ENCODE measurements around the gene ATG16L1.

Gene ATG16L1

DNA sequence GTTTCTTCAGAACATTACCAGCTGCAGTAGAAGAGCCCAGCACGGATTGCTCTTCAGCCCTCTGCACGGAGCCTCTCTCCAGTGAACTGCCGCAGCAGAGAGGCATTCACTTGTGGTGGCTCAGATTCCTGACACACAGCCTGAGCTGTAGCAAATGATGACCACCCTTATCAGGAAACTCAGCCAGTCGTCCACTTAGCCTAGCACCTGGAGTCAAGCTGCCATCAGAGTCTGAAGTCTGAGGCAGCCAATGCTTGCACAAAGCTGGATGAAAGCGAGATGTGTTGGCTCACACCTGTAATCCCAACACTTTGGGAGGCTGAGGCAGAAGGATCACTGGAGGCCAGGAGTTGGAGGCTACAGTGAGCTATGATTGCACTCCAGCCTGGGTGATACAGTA, 44.4 kb downstream of the ATG16L1 start:
- DNase-seq (ENCODE audit: low spot score), result no peak

DNA sequence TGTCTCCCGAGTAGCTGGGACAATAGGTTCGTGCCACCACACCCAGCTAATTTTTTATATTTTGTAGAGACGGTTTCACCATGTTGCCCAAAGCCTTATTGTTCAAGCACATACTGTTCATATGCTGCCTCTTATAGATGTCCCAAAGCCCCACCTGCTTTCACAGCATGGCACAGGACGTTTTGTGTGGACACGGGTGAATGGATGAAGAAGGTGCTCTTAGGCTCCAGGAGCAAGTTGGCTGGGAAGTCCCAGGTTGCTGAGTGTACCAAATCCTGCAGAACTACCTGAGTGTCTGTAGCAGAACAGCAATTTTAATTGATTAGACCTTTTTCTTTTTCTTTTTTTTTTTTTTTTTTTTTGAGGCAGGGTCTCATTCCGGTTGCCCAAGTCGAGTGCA, 45.6 kb downstream of the ATG16L1 start:
- no peak for DNase-seq (ENCODE audit: low spot score)

DNA sequence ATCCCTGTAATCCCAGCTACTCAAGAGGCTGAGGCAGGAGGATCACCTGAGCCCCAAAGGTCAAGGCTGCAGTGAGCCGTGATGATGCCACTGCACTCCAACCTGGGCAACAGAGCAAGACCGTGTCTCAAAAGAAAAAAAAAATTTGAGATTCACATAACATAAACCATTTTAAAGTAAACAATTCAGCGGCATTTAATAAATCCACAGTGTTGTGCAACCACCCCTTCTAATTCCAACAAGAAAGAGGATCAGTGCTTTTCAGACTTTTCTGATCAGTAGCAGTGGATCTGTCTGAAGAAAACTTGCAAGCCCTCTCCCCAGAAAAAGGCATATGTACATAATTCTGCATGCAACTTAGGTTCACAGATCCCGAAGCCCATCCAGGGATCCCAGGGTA, 48.9 kb downstream of the ATG16L1 start:
- no peak for DNase-seq (ENCODE audit: low spot score)

DNA sequence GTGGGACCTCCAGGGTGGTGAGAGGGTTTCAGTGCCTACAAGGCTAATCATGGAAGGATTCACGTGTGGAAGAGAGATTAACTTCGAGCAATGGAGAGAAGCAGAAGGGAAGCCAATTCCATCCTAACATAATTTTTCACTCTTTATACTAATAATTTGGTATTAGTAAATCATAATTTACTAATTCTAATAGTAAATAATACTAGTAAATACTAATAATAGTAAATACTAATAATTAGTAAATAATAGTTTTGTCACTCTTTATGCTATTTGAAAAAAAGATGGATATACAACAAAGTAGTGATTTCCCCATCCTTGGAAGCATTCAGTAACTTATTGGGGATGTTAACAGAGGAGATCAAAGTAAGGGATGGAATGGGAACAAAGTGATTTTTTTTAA, 49.8 kb downstream of the ATG16L1 start:
- DNase-seq (ENCODE audit: low spot score), result no peak

DNA sequence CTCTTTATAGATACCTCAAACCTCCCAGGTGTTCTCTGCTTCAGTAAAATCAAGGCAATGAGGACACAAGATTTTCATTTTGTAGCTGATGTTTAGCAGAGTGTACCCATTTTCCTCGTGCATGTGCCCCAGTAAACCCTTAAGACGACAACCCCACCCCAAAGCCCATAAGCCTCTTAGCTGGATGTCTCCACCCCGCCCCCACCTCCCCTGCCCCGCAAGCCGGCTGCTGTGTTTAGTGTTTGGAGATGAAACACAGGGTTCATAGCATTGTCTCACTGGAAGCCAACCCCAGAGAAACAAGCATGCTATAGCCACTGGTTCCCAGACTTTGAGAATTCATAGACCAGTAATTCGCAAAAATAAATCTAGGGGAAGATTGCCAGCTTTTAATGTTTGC, 50.3 kb downstream of the ATG16L1 start:
- DNase-seq (ENCODE audit: low spot score), result no peak

DNA sequence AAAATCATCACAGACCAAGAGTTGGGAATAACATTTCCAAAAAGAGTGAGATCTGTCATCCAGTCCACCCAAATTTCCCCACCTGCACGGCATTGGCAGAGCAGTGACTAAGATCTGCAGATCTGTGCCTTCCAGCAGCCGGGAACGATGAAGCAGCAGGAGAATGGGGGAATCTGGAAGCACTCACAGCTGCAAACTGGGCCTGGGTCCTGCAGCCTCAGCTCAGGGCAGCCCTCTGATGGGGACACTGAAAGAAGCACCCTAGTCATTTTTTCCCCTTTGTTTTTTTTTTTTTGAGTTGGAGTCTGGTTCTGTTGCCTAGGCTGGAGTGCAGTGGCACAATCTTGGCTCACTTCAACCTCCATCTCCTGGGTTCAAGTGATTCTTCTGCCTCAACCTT, 51.8 kb downstream of the ATG16L1 start:
- DNase-seq (ENCODE audit: low spot score), result no peak

DNA sequence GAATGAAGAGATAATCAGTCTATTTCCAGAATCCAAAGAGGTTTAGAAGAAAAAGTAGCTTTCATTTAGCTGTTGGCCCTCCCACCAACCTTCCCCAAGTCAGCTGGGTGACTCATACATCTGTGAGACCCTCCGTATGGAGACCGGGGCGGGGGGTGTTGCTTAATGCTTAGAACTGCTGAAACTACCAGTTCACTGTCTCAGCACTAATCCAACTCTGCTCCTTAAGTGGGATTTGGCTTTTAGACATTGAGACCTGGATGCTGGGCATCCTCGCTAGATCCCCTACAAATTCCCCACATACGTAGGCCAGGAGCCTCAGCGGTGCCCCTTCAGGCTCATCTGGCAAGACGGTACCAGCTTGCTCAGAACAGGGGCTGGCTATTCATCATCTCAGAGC, 56.1 kb downstream of the ATG16L1 start, which contains the start of gene SAG:
TSS of gene SAG (plus strand) at position 252 of the 400 bp plus-strand sequence. CDS start 1,374 bp downstream, outside the sequence.
- DNase-seq (ENCODE audit: low spot score), result no peak

DNA sequence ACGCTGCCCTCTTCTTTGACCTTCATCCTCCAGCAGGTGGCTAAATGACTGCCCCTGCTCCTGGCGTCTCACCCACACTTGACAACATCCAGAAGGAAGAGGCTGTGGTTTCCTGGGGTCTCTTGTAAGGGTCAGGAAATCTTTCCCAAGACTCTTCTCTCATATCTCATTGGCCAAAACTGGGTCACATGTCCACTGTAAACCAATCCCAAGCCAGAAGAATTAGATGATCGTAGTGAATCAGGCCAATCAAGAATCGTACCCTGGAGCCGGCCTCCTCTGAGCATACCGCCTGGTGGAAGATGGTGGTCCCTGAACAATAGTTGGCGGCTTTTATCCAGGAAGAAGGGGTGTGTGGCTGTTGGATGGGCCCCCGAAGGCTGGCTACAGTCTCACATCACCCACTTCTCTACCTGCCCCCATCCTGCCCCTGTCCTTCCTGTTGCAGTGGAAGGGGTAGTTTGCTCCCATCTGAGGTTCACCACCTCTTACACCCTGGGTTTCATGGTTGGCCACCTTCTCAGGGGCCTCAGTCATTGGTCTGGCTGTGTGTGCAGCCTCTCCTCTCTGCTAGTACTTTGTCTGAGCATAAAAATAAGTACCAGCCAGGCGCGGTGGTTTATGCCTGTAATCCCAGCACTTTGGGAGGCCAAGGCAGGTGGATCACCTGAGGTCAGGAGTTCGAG, 59.9 kb downstream of the ATG16L1 start:
- DNase-seq (ENCODE audit: low spot score), result no peak

DNA sequence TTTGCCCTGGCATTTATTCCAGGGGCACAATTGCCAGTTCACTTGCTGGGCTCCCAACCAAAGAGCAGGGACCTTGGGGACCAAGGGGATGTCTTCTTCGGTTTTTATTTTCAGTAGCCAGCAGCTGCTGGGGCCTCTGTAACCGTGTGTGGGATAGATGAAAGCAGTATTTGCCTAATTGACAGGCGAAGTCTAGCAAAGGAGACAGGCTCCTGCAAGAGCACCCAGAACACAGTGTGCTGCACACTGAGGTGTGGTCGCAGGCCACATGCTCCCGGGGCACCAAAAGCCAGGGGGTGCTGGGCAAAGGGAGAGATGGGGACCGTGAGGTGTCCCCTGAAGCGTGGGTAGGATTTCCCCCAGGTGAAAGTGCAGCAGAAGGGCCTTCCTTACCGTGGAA, 61.4 kb downstream of the ATG16L1 start:
- no peak for DNase-seq (ENCODE audit: low spot score)

DNA sequence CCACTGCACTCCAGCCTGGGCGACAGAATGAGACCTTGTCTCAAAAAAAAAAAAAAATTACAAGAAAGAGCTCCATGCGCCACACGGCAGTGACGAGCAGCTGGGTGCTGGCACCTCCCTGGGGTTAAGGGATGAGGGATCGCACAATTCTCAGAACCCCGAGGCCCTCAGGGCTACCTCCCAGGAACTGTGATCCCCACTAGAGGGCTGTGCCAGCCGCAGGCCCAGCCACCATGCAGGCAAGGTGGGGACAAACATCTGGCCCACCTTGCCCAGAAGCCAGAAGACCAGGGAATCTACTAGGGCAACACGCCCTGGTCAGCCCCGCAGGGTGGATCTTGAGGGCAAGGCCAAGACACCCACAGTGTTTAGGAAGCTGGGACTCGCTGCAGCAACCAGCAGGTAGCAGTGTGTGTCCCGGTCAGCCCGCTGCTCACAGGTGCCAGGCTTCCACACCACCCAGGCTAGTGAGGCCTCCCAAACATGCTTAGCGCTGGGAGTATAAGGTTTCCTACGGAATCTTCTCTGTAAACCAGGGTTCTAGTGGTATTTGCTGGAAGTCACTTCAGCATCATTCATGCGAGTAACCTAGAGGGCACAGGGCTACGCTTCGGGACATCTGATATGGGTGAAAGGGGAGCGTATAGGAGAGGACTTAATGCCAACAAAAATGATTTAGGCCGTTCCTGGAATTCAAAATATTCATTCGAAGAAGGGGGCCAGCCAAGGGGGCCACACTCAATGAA, 62.9 kb downstream of the ATG16L1 start:
- DNase-seq (ENCODE audit: low spot score), result no peak

DNA sequence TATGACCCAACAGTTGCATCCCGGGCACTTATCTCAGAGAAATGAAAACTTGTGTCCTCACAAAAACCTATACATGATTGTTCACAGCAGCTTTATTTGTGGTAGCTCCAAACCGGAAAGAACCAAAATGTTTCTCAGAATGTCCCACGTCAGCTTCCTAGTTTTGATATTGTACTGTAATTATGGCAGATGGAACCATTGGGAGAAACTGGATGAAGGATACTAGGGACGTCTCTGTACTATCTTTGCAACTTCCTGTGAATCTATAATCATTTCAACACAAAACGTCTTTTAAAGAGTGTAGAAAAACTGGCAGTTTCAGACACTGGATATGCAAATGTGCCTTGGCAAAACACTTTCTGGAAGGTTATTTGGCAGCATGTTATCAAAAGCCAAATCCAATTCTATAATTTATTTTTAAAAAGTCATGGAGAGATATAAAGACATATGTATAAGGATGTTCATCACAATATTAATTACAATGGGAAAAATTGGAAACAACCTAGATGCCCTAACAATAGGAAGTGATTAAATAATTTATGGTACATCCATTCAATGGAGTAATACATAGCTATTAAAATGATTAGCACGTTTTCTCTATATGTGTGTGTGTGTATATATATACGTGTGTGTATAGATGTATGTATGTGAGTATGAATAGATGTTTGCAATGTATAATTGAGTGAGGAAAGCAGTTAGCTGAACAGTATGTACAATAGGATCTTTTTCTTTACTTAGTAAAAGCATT, 65.9 kb downstream of the ATG16L1 start:
- DNase-seq (ENCODE audit: low spot score), result no peak

DNA sequence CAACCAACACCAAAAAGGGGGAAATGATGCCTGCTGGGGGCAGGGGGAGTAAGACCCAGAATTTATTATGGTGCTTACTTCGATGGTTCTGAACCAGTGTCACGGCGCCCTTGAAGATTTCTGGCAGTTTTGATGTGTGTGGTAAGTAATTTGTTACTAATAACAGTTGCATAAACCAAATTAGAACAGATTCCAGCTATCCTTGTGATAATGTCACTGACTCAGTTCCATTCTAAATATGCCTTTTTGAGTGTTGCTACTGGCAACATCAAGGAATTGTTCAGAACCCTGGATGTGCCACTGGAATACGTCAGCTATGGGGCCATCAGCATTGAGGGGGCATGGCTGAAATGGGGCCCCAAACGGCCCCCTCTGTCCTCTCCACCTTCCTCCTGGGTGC, 67.8 kb downstream of the ATG16L1 start:
- DNase-seq (ENCODE audit: low spot score), result no peak

DNA sequence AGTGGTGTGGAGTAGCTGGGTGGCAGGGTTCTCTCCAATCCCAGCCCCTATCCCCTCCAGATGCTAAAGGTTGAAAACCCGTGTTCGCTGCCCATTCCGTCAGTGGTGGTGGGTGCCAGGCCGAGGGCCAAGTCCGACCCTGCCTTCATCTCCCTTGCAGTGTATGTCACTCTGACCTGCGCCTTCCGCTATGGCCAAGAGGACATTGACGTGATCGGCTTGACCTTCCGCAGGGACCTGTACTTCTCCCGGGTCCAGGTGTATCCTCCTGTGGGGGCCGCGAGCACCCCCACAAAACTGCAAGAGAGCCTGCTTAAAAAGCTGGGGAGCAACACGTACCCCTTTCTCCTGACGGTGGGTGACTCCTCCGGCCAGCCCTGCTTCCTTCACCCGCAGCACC, 69.0 kb downstream of the ATG16L1 start:
- DNase-seq (ENCODE audit: low spot score), result no peak

DNA sequence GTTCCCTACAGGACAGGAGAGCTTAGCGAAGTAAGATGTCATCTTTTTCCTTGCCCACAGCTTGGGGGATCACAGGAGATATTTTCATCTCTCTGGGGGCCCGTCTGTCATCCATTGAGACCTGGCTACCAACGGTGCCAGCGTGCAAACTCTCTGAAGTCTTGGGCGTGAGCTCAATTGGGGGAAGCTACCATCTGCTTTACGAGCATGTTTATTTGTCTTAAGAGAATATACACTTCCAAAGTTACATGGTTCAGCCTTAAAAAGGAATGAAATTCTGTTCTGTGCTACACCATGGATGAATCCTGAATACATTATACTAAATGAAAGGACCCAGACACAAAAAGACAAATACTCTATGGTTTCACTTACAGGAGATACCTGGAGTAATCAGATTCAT, 69.7 kb downstream of the ATG16L1 start:
- DNase-seq (ENCODE audit: low spot score), result no peak

DNA sequence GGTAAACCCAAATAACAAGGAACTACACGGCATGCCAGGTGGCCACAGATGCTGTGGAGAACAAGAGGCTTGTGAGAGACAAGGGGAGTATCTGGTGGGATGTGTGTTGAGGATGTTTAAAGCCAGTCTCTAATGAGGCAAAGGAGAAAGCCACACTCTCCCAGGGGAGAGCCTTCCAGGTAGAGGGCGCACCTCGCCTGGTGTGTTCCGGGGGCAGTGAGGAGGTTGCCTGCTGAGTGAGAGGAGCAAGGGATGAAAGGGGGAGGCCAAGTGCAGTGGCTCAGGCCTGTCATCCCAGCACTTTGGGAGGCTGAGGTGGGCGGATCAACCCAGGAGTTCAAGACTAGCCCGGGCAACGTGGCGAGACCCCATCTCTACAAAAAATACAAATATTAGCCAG, 72.4 kb downstream of the ATG16L1 start:
- DNase-seq (ENCODE audit: low spot score), result no peak

DNA sequence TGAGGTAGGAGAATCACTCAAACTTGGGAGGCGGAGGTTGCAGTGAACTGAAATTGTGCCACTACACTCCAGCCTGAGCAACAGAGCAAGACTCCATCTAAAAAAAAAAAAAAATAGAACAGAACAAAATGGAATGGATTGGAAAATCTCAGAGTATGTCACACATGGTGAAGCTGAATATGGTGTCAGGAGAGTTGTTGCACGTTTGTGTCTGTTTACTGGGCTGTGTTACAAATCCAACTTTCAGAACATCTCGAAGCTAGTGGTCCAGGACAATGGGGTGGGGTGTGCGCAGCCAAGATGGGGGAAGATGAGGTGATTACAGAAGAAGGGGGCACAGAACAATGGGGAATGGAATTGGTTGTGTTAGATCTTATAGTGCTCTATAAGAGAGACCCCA, 73.8 kb downstream of the ATG16L1 start:
- no peak for DNase-seq (ENCODE audit: low spot score)

DNA sequence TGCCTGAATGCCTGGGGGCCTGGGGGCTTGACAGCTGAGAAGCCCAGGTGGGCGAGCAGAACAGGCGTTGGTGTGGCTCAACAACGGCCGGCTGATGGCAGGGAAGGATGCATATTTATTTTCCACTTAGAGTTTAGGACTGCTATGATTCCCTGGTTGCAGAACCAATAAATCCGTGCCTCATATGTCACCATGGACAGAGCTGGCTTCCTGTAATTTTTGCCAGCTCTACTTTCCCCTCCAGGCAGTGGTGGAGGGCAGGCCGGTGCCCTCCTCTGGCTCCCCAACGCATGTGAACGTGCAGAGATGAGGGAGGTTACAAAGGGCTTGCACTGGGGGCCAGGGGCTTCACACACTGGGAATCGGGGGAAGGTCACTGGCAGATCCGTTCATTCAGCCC, 74.3 kb downstream of the ATG16L1 start:
- no peak for DNase-seq (ENCODE audit: low spot score)

DNA sequence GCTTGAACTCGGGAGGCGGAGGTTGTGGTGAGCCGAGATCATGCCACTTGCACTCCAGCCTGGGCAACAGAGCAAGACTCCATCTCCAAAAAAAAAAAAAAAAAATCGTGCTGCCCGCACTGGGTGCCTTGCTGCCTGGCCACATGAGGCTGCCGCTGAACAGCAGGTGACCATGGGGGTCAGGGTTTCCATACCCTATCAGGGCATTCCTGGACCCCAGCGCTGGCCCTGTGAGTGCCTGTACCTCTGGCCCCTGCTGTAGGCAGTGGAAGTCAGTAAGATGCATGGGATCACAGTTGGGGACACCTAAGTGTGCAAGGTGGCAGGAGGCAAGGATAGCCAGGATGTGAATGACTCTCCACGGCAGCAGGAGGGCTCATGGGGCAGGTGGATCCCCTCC, 75.0 kb downstream of the ATG16L1 start:
- DNase-seq (ENCODE audit: low spot score), result no peak

DNA sequence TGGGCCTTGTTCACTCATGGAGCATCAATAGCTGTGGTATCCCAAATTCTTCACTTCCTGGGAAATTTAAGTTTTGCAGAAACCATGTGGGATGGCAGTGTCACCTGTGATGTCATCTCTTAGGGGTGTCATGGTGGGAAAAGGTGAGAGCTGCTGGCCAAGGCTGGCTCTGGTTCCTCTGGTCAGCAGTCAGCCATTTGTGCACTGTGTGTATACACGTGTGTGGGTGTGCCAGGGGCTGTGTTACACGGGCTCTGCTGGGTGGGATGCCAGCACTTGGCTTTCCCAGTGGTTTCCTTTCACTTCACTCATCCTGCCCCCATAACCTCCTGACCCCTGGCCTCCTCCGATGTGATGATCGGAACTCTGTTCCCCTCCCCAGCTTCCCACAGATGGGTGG, 77.4 kb downstream of the ATG16L1 start:
- DNase-seq (ENCODE audit: low spot score), result no peak

DNA sequence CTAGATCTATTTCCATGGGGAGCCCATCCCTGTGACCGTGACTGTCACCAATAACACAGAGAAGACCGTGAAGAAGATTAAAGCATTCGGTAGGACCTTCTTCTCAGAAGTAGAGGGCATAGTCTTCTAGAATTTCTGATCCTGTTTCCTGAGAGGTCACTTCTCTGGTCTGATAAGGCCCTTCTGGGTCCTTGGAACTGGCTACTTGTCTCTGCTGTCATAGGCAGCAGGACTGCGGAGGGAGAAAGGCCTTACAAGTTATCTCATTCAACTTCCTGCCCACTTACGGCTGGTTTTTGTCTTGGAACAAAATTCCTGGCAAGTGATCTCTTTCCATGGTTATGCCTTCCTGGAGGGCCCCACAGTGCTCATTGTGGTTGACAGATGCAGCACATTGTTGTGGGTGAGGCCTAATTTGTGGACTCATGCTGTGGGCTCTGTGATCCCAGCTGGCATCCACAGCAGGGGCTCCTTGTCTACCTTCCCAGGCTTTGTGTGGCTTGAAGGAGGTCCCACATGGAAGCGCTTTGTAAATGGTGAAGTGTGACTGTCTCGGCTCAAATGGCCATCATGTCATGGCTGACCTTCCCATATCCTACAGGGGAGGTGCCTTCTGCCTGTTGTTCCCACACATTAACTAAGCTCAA, 78.1 kb downstream of the ATG16L1 start:
- DNase-seq (ENCODE audit: low spot score), result no peak

DNA sequence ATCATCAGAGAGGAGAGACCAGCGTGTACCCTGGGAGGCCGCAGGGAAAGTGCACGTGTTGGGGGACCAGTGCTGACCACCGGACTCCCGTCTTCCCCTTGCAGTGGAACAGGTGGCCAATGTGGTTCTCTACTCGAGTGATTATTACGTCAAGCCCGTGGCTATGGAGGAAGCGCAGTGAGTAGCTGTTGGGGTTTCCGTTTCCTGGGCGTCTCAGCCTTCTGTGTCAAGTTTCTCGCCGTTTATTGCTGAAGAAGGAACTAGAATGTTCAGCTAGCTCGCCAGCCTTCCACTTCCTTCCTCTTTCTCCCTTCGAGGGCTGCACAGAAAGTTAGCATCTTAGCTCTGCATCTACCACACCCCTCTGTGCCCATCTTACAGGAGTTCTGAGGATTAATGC, 80.1 kb downstream of the ATG16L1 start:
- DNase-seq (ENCODE audit: low spot score), result no peak

DNA sequence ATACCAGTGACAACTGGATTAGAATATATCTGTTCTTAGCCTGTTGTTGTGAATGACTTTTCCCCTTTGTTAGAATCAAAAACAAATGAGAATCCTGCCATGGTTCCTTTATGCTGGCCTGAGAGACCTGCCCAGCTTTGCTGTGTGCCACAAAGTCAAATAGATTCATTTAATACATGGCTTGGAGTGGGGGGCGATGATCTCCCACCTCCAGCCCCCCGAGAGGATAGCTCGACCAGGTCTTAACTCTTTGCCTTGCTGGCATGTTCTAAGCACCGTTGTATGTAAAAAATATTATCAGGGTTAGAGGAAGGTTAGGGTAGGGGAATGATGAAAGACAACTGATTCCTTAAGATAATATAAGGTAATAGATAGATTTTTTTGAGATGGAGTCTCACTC, 80.7 kb downstream of the ATG16L1 start:
- no peak for DNase-seq (ENCODE audit: low spot score)

DNA sequence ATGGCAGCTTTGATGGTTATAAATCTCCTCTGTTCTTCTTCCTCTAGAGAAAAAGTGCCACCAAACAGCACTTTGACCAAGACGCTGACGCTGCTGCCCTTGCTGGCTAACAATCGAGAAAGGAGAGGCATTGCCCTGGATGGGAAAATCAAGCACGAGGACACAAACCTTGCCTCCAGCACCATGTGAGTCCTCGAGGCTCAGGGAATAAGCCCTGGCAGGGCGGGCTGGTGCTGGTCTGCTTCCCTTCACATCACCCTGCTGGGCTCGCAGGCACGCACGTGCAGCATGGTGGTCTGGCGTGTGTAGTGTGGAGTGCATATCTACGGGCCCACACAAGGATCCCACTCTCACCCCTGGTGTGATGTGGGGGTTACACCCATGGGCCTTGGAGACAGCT, 83.4 kb downstream of the ATG16L1 start:
- no peak for DNase-seq (ENCODE audit: low spot score)
